Measurements from ENCODE around the gene CLEC18B.
"Not testable (repeated sequence)": the region's sequence is repeated elsewhere in the genome, so short reads cannot be mapped to it uniquely, and the experiment has no call there.

CLEC18B gene

GRCh38 chr16:74420612-74421481 is at the start of gene CLEC18B:
TSS of gene CLEC18B (minus strand) at chr16:74421478. CDS start at chr16:74421270, 208 bp downstream.
- not testable (repeated sequence) for DNase-seq

- DNase-seq, result no peak
These were observed 48.7 kb upstream of the CLEC18B start for GRCh38 chr16:74469946-74470478.

GRCh38 chr16:74468807-74469525 is 47.7 kb upstream of the CLEC18B start:
- DNase-seq, result no peak

- no peak for DNase-seq
These were observed 45.6 kb upstream of the CLEC18B start for GRCh38 chr16:74466872-74467271.

GRCh38 chr16:74465851-74466685 is 44.8 kb upstream of the CLEC18B start:
- no peak for DNase-seq

GRCh38 chr16:74465281-74465680 is 44.0 kb upstream of the CLEC18B start:
- DNase-seq, result no peak

- DNase-seq, result no peak
These were observed 42.6 kb upstream of the CLEC18B start for GRCh38 chr16:74463888-74464287.

GRCh38 chr16:74462361-74462760 is 41.1 kb upstream of the CLEC18B start:
- DNase-seq, result no peak

- DNase-seq, result no peak
These were observed 40.5 kb upstream of the CLEC18B start for GRCh38 chr16:74461826-74462225.

- DNase-seq, result no peak
These were observed 39.3 kb upstream of the CLEC18B start for GRCh38 chr16:74460542-74460941.

GRCh38 chr16:74456290-74456625 is 35.0 kb upstream of the CLEC18B start:
- no peak for DNase-seq

- DNase-seq, result no peak
These were observed 34.5 kb upstream of the CLEC18B start for GRCh38 chr16:74455619-74456289.

- DNase-seq, result no peak
These were observed 33.9 kb upstream of the CLEC18B start for GRCh38 chr16:74455213-74455612.

- DNase-seq, result no peak
These were observed 30.9 kb upstream of the CLEC18B start for GRCh38 chr16:74451951-74452758.

- no peak for DNase-seq
These were observed 29.9 kb upstream of the CLEC18B start for GRCh38 chr16:74450967-74451760.

GRCh38 chr16:74450236-74450635 is 29.0 kb upstream of the CLEC18B start:
- no peak for DNase-seq

GRCh38 chr16:74449470-74449869 is 28.2 kb upstream of the CLEC18B start:
- DNase-seq, result no peak

- DNase-seq, result no peak
These were observed 27.7 kb upstream of the CLEC18B start for GRCh38 chr16:74448990-74449389.

GRCh38 chr16:74447578-74447977 is 26.3 kb upstream of the CLEC18B start:
- DNase-seq, result no peak

- no peak for DNase-seq
These were observed 25.6 kb upstream of the CLEC18B start for GRCh38 chr16:74446866-74447265.
